ENCODE measurements around the gene KLHL36. TPM values are rescaled to one million over a fixed set of nuclear protein-coding genes. Genes with fewer than 3 reads are reported as not detected.

Gene KLHL36
- total and polyA plus RNA-seq, 12 donors = 14.7 to 77.9 (median 55.3) TPM

DNA sequence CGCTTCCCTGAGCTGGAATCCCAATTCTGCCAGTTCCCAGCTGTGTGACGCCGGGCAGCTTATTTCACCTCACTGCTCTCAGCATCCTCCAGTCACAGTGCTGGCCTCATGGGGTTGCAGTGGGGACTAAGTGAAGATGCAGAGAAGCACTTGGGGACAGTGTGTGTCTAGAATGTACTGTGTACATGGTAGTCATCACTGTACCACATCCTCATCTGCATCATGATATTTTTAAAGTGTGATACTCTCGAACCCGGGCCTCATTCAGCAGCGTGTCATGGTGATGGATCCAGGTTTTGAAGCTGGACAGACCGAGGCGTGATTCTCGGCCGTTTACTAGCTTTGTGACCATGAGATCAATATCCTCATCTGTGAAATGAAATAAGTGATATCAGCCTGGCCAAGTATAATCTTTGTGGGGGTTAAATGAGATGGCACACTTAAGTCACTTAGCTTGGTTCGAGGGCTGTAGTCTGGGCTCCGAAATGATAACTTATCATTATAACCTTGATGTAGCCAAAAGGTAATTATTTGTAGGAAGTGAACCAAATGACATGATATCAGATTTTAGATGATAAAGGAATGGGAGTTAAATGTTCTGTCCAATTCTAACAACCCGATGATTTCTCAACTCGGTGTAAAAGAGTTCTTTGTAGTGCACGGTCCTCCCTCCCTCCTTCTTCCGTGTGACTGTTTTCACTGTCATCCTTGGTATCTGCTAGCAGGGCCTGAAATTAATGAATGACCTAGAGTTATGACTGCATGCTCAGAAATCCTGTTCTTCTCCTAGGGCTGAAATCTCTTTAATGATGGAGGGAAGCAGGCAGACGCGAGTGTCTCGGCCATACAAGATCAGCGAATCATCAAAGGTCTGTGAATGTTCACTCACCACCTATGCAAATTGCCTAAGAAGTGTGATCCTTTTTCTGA, 2.0 kb downstream of the KLHL36 start:
- ATAC-seq = peak in 1 of 8 donors; percentile 6
- Histone ChIP-seq H3K36me3 (peaks cover 0 to 49% (median 17%) of the 10 kb centered on the region in 9 donors), H3K27ac (peak overlapping the region in 4 of 10 donors; percentile 72 to 97 (median 93)), H3K27me3 (no peaks in the 10 kb centered on the region), H3K4me3 (no peak overlapping the region), H3K4me1 (peaks cover 2 to 31% (median 23%) of the 10 kb centered on the region in 9 donors), H3K9me3 (no peaks in the 10 kb centered on the region)
- intact Hi-C loops (cut with DNase I) = loop anchor here in 1 of 10 donors (5.0 kb wide), 2 partner anchors 52 to 87 kb away; no protein-coding TSS in a partner anchor
- DNase-seq = no peak
- TF ChIP-seq, protein P1, sequence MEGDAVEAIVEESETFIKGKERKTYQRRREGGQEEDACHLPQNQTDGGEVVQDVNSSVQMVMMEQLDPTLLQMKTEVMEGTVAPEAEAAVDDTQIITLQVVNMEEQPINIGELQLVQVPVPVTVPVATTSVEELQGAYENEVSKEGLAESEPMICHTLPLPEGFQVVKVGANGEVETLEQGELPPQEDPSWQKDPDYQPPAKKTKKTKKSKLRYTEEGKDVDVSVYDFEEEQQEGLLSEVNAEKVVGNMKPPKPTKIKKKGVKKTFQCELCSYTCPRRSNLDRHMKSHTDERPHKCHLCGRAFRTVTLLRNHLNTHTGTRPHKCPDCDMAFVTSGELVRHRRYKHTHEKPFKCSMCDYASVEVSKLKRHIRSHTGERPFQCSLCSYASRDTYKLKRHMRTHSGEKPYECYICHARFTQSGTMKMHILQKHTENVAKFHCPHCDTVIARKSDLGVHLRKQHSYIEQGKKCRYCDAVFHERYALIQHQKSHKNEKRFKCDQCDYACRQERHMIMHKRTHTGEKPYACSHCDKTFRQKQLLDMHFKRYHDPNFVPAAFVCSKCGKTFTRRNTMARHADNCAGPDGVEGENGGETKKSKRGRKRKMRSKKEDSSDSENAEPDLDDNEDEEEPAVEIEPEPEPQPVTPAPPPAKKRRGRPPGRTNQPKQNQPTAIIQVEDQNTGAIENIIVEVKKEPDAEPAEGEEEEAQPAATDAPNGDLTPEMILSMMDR (IDR thresholded peaks at IDR 0.05) = no peak
- 79 to 83% methylated on average over 20 of the region's 20 CpGs for WGBS, 2 donors

DNA sequence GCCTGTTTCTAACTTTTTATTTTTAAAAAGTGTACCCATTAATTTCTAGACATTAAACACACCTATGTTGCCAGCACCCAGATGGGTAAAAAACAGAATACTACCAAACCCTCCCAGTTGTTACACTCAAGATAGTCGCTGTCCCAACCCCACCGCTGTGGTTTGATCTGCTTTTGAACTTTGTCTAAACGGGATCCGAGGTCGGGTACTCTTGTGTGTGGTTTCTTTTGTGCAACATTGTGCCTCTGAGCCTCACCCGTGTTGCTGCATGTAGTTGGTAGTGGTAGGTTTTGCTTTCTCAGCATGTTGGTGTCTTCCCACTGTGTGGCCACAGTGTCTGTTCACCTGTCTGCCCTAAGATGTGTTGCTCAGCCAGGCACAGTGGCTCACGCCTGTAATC, 4.3 kb downstream of the KLHL36 start:
- Histone ChIP-seq H3K36me3 (peaks cover under 1 to 70% (median 31%) of the 10 kb centered on the region in 9 donors), H3K9me3 (no peaks in the 10 kb centered on the region), H3K27ac (no peak overlapping the region), H3K4me1 (peaks cover 2 to 27% (median 20%) of the 10 kb centered on the region in 9 donors), H3K27me3 (no peaks in the 10 kb centered on the region), H3K4me3 (no peak overlapping the region)
- WGBS, 2 donors = 92 to 96% methylated on average over 7 of the region's 7 CpGs
- intact Hi-C loops (cut with DNase I) = loop anchor here in 1 of 10 donors (5.0 kb wide), 2 partner anchors 50 to 85 kb away; no protein-coding TSS in a partner anchor
- ATAC-seq (no peak), DNase-seq (no peak)
- TF ChIP-seq, protein P1 (IDR thresholded peaks at IDR 0.05) = no peak

DNA sequence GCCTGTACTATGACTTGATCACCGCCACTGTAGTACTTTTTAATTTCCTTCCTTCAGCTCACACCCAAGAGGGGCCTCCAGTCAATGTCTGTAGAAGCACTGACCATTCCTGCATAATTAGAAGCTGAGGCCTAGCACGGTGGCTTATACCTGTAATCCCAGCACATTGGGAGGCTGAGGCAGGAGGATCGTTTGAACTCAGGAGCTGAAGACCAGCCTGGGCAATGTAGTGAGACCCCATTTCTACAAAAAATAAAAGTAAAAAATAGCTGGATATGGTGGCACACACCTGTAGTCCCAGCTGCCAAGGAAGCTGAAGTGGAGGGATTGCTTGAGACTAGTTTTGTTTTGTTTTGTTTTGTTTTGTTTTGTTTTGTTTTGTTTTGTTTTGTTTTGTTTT, 5.9 kb downstream of the KLHL36 start:
- ATAC-seq (no peak), DNase-seq (no peak)
- Histone ChIP-seq H3K27me3 (no peaks in the 10 kb centered on the region), H3K4me3 (no peak overlapping the region), H3K9me3 (no peaks in the 10 kb centered on the region), H3K27ac (no peak overlapping the region), H3K36me3 (peaks cover 10 to 87% (median 47%) of the 10 kb centered on the region in 9 donors), H3K4me1 (peaks cover 0 to 23% (median 10%) of the 10 kb centered on the region in 9 donors)
- intact Hi-C loops (cut with DNase I) = loop anchor here in 1 of 10 donors (5.0 kb wide), 2 partner anchors 48 to 83 kb away; no protein-coding TSS in a partner anchor
- 87 to 92% methylated on average over 3 of the region's 3 CpGs for WGBS, 2 donors
- TF ChIP-seq, protein P1 (IDR thresholded peaks at IDR 0.05) = no peak

DNA sequence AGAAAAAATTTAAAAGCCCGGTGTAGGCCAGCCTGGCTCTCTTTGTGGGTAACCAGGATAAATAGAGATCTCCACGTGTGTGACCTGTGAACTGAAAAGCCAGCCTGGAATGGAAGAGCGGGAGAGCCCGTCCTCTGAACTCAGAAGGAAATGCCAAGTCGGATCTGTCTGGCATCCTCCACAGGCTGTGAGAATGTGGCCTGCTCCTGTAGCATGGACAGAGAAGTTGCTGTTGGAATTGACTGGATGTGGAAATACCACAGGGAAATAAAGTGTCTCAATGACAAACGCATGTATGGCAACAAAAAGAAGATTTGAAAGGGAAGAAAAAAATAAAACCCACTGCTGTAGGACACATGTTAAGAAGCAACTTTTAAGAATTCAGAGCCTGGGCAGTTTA, 6.7 kb downstream of the KLHL36 start:
- Histone ChIP-seq H3K4me1 (peaks cover 0 to 15% (median 3%) of the 10 kb centered on the region in 9 donors), H3K27me3 (no peaks in the 10 kb centered on the region), H3K36me3 (peaks cover 10 to 95% (median 55%) of the 10 kb centered on the region in 9 donors), H3K9me3 (no peaks in the 10 kb centered on the region), H3K27ac (no peak overlapping the region), H3K4me3 (no peak overlapping the region)
- DNase-seq (no peak), ATAC-seq (peak in 1 of 8 donors; percentile 23)
- intact Hi-C loops (cut with DNase I) = loop anchor here in 1 of 10 donors (5.0 kb wide), 2 partner anchors 47 to 82 kb away; no protein-coding TSS in a partner anchor
- 61 to 71% methylated on average over 6 of the region's 6 CpGs for WGBS, 2 donors
- TF ChIP-seq, protein P1 (IDR thresholded peaks at IDR 0.05) = no peak
